ENCODE measurements around the gene ARAP1.

The ARAP1 gene

DNA sequence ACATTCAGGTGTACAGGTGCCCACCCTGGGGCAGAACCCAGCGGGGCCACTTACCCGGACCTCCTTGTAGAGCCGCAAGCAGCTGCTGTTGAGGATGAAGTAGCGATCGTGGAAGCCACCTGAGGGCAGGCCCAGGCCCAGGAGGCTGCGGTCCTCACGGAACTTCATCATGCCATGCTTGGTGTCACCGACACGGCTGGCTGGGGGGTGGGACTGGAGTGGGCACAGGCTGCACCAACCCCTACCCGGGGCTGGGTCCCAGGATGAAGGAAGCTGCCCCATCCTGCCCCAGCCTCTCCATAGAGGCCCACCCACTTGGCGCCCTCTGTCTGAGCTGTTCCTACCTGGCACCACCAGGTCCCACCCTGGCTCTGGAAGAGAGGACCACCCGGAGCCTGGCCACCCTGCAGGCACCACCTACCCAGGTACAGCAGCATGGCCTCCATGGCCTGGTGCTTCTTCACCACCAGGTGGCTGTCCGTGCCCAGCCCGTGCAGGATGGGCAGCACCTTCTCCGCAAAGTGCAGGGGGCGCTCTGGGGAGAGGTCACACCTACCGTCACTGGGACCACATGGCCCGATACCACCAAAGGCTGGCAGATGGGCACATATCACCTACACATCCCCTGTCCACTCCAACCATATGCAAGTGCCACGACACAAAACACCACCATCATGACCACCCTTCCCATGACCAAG lies 58.8 kb downstream of the ARAP1 start:
- Histone ChIP-seq H3K4me1 (ENCODE audit: insufficient read depth, low read length, poor library complexity, severe bottlenecking) (no peaks in the 10 kb centered on the region), H3K27me3 (ENCODE audit: insufficient read depth, low read length, poor library complexity, severe bottlenecking) (no peaks in the 10 kb centered on the region), H3K9ac (ENCODE audit: low read depth, low read length, poor library complexity, severe bottlenecking) (no peak overlapping the region), H3K36me3 (ENCODE audit: insufficient read depth, low read length) (peaks cover 59% of the 10 kb centered on the region; the same call in 1 of the 2 replicates), H2AFZ (ENCODE audit: low read length) (no peak overlapping the region), H3K9me2 (replicated peaks; ENCODE audit: low read depth, low read length) (no peaks in the 10 kb centered on the region), H4K20me1 (ENCODE audit: insufficient read depth, low read length, poor library complexity, severe bottlenecking) (no peaks in the 10 kb centered on the region), H3K9me3 (ENCODE audit: insufficient read depth, low read depth, low read length) (no peaks in the 10 kb centered on the region), H3F3A (ENCODE audit: low read depth) (no peaks in the 10 kb centered on the region), H3K79me2 (ENCODE audit: insufficient read depth, low read length) (no peaks in the 10 kb centered on the region), H3K4me3 (ENCODE audit: low read length, poor library complexity, severe bottlenecking) (no peak overlapping the region), H3K4me2 (ENCODE audit: low read depth, low read length, poor library complexity, severe bottlenecking) (no peak overlapping the region)
- TF ChIP-seq, protein P1, sequence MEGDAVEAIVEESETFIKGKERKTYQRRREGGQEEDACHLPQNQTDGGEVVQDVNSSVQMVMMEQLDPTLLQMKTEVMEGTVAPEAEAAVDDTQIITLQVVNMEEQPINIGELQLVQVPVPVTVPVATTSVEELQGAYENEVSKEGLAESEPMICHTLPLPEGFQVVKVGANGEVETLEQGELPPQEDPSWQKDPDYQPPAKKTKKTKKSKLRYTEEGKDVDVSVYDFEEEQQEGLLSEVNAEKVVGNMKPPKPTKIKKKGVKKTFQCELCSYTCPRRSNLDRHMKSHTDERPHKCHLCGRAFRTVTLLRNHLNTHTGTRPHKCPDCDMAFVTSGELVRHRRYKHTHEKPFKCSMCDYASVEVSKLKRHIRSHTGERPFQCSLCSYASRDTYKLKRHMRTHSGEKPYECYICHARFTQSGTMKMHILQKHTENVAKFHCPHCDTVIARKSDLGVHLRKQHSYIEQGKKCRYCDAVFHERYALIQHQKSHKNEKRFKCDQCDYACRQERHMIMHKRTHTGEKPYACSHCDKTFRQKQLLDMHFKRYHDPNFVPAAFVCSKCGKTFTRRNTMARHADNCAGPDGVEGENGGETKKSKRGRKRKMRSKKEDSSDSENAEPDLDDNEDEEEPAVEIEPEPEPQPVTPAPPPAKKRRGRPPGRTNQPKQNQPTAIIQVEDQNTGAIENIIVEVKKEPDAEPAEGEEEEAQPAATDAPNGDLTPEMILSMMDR (conservative IDR thresholded peaks at IDR 0.05; ENCODE audit: low read length): peak; percentile 32
- no peak for TF ChIP-seq EZH2phosphoT487 (IDR thresholded peaks at IDR 0.05; ENCODE audit: borderline replicate concordance)

DNA sequence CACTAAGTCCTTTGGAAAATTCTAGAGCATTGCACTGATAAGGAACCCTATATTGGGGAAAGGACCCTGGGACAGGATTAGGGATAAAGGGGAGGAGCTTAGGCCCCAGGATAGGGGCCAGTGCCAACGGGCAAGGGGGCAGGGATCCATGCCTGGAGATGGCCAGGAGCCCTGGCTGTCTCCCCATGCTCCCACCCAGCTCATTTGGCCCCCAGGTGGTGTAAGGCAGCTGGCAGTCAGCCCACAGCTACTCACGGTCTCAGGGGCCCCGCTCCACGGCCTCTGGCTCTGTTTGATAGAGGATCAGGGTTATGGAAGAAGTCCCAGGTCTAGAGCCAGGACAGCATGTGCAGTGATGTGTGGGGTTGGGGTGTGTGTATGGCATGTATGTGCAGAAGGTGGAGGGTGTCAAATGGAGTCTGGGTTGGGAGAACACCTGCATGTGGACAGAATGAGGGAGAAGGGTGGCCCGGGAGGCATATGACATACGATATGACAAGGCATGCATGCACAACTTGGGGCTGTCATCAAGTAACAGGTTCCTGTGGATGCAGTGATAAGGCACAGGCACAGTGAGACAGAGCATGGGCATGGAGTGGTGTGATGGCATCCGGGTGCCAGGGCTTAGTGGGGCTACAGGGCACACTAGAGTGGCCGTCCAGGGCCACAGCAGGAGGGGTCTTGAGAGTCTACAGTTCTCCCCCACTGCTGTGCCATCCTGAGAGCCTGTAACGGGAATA lies 59.5 kb downstream of the ARAP1 start:
- no peaks in the 10 kb centered on the region for H3K4me1 ChIP-seq (ENCODE audit: insufficient read depth, low read length, poor library complexity, severe bottlenecking)
- no peaks in the 10 kb centered on the region for H3K27me3 ChIP-seq (ENCODE audit: insufficient read depth, low read length, poor library complexity, severe bottlenecking)
- H3K4me3 ChIP-seq (ENCODE audit: low read length, poor library complexity, severe bottlenecking): no peak overlapping the region
- H3K9me3 ChIP-seq (ENCODE audit: insufficient read depth, low read depth, low read length): no peaks in the 10 kb centered on the region
- no peak overlapping the region for H3K4me2 ChIP-seq (ENCODE audit: low read depth, low read length, poor library complexity, severe bottlenecking)
- H3K9ac ChIP-seq (ENCODE audit: low read depth, low read length, poor library complexity, severe bottlenecking): no peak overlapping the region
- no peaks in the 10 kb centered on the region for H3F3A ChIP-seq (ENCODE audit: low read depth)
- H3K79me2 ChIP-seq (ENCODE audit: insufficient read depth, low read length): no peaks in the 10 kb centered on the region
- H2AFZ ChIP-seq (ENCODE audit: low read length): no peak overlapping the region
- no peaks in the 10 kb centered on the region for H4K20me1 ChIP-seq (ENCODE audit: insufficient read depth, low read length, poor library complexity, severe bottlenecking)
- H3K36me3 ChIP-seq (ENCODE audit: insufficient read depth, low read length): peaks cover 60% of the 10 kb centered on the region; the same call in 1 of the 2 replicates
- no peak for TF ChIP-seq EZH2phosphoT487 (IDR thresholded peaks at IDR 0.05; ENCODE audit: borderline replicate concordance)
- TF ChIP-seq, protein P1 (conservative IDR thresholded peaks at IDR 0.05; ENCODE audit: low read length): no peak
- H3K9me2 ChIP-seq (replicated peaks; ENCODE audit: low read depth, low read length): no peaks in the 10 kb centered on the region

DNA sequence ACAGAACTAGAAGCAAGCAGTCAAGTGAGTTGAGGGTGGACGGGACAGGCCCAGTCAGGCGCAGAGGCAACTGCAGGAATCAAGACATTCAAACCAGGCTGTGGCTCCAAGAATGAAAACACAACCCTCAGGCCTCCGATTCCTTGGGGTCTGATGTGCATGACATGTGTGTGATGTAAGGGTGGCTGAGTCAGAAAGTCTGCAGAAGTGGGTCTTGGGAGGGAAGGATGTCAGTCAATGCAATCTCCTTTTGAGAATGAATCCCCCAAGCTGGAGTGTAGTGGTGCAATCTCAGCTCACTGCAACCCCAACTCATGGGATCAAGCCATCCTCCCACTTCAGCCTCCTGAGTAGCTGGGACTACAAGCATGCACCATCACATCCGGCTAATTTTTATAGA lies 62.0 kb downstream of the ARAP1 start:
- H3K4me2 ChIP-seq (ENCODE audit: low read depth, low read length, poor library complexity, severe bottlenecking): no peak overlapping the region
- no peak overlapping the region for H2AFZ ChIP-seq (ENCODE audit: low read length)
- H3K9me2 ChIP-seq (replicated peaks; ENCODE audit: low read depth, low read length): no peaks in the 10 kb centered on the region
- peaks cover 50% of the 10 kb centered on the region; the same call in 1 of the 2 replicates for H3K36me3 ChIP-seq (ENCODE audit: insufficient read depth, low read length)
- no peak for TF ChIP-seq EZH2phosphoT487 (IDR thresholded peaks at IDR 0.05; ENCODE audit: borderline replicate concordance)
- H3K4me1 ChIP-seq (ENCODE audit: insufficient read depth, low read length, poor library complexity, severe bottlenecking): no peaks in the 10 kb centered on the region
- H3K9ac ChIP-seq (ENCODE audit: low read depth, low read length, poor library complexity, severe bottlenecking): no peak overlapping the region
- no peaks in the 10 kb centered on the region for H3F3A ChIP-seq (ENCODE audit: low read depth)
- no peaks in the 10 kb centered on the region for H4K20me1 ChIP-seq (ENCODE audit: insufficient read depth, low read length, poor library complexity, severe bottlenecking)
- H3K79me2 ChIP-seq (ENCODE audit: insufficient read depth, low read length): no peaks in the 10 kb centered on the region
- no peak overlapping the region for H3K4me3 ChIP-seq (ENCODE audit: low read length, poor library complexity, severe bottlenecking)
- H3K27me3 ChIP-seq (ENCODE audit: insufficient read depth, low read length, poor library complexity, severe bottlenecking): no peaks in the 10 kb centered on the region
- H3K9me3 ChIP-seq (ENCODE audit: insufficient read depth, low read depth, low read length): no peaks in the 10 kb centered on the region

Measured in Loucy (cell line).